Measurements from ENCODE around the gene ZNF552.
A peak's percentile ranks its signal among the peaks of the same experiment; 100 is the strongest.
"Not testable (repeated sequence)": the region's sequence is repeated elsewhere in the genome, so short reads cannot be mapped to it uniquely, and the experiment has no call there.

ZNF552 gene

DNA sequence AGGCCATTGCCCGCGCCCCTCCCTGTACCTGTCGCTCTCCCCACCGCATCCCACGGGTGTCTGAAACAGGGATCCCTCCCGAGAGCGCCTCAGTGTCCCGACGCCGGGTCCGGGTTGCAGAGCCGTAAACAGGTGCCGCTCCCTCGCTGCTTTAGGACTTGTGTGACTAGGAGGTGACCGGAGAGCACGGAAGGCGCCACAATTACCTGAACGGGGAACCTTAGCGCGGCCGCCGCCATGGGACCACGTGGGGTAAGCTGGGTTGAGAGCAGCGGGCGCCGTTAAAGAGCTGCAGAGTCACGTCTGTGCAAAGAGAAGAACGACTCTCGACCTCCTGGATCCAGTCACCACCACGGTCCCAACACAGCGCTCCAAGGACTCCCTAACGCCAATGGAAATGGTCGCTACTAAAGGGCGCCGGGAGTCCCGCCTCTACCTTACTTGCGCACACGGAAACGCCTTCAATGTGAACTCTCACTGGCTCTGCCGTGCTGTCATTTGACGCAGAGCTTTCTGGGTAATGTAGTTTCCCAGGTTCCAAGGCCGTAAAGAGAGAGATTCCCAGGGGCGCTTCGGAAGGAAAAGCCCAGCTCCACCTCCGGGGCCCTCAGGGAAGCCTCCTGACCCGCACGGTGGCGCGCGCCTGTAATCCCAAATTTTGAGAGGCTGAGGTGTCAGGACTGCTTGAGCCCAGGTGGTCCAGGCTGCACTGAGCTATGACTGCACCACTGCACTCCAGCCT lies at the start of gene ZNF552:
Gene ZNF552 (minus strand): TSS at position 409 of the 742 bp plus-strand sequence. CDS start 170 bp downstream, at position 239.
- peak; percentile 97 for DNase-seq

GRCh38 chr19:57862351-57862750 lies 47.6 kb upstream of the ZNF552 start:
- DNase-seq: not testable (repeated sequence)

GRCh38 chr19:57854117-57854516 lies 39.4 kb upstream of the ZNF552 start:
- not testable (repeated sequence) for DNase-seq

DNA sequence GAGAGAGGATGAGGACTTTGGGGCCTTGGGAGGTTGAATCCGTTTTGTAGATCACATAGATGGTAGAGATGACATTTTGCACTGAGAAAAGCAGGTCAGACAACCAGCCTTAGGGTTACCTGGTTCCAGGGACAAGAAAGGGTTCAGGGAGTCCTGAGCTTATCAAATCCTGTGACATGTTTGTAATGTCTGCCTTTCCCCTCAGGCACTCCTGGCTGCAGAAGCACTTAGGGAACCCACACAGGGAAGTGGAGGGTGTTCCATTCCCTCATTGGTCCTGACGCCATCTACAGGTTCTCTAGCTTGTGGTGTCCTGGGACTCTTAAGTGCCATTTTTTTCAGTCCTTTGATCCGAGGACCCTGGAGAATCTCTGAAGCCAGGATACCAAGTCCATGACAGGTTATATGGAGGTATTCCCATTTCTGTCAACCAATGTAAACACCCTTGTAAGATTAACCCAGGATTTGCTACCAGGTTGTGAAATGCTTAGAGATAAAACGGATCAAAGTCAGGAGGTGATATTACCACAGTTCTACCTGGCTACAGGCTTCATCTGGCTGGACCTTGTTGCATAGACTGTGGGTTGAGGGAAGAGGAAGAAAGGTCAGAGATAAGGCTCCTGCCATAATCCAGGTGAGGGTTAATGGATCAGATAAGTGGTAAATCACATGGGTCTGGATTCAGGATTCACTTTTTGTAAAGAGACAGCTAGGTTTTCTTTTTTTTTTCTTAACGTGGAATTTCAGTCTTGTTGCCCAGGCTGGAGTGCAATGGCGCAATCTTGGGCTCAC lies 37.3 kb upstream of the ZNF552 start:
- not testable (repeated sequence) for DNase-seq

DNA sequence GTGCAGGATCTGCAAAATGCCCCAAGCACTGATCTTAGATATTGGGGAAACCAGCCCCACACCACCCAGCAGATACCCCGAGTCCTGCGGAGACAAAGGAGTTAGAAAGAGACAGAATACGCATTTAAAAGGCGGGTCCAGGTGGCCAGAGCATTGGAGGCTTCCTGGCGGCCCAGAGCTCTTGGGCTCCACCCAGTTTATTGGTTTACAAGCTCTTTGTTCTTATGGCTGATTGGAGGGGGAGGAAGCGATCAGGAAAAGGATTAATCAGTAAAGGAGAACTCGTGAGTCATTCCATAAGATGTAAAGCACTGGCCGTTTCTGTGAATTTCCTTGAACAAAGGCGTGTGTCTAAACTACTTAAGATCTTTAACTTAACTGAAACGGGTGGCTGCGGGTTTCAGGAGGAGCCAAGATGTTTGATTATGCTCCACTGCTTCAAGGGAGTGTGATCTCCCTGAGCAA lies 35.9 kb upstream of the ZNF552 start:
- DNase-seq: peak; percentile 89

DNA sequence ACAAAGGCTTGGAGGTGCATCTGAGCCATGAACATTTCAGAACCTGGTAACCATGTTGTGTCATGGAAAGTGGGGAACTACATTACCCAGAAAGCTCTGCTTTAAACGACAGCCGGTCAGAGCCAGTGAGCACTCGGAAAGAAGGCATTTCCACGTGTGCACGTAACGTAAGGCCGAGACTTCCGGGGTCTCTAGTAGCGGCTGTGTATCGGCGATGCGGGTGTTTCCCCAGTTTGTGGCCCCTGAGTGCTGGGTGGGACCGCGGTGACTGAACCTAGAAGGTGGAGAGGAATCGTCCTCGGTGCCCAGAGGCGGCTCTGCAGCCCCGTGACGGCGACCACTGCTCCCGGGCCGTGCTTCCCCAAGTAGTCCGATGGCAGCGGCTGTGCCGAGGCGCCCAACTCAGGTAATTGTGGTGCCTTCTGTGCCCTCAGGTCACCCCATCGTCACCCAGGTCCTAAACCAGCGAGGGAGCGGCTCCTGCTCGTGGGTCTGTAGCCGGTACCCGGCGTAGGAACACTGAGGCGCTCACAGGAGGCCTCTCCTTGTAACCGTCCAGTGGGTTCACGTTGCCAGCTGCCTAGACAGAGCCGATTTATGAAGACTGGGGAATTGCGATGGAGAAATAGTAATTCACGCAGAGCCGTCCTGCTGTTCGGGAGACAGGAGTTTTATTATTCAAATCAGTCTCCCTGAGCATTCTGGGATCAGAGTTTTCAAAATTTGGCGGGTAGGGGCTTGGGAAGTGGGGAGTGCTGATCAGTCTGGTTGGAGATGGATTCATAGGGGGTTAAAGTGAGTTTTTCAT lies 35.2 kb upstream of the ZNF552 start, which contains the start of gene ZNF587:
Gene ZNF587 (plus strand): TSS at position 194 of the 808 bp plus-strand sequence. CDS start 180 bp downstream, at position 374.
- DNase-seq: peak; percentile 94

GRCh38 chr19:57849162-57849665 lies 34.5 kb upstream of the ZNF552 start:
- peak; percentile 27 for DNase-seq

DNA sequence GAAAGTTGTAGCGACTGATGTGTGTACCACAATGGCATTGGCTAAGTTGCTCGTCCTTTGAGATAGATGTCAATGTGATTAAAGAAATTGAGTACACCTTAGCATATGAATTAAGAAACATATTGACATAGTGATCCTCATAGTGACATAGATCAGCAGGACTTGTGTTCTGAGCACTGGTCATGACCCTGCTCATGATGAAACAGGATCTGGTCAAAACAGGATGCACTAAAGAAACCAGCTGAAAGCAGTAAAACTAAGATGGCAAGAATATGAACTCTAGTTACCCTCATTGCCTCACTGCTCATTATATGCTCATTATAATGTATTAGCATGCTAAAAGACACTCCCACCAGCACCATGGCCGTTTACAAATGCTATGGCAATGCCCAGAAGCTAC lies 32.5 kb upstream of the ZNF552 start:
- DNase-seq: not testable (repeated sequence)

- DNase-seq: no peak
These were observed 26.5 kb upstream of the ZNF552 start for GRCh38 chr19:57841122-57841763.

- not testable (repeated sequence) for DNase-seq
These were observed 24.0 kb upstream of the ZNF552 start for GRCh38 chr19:57838622-57839191.

DNA sequence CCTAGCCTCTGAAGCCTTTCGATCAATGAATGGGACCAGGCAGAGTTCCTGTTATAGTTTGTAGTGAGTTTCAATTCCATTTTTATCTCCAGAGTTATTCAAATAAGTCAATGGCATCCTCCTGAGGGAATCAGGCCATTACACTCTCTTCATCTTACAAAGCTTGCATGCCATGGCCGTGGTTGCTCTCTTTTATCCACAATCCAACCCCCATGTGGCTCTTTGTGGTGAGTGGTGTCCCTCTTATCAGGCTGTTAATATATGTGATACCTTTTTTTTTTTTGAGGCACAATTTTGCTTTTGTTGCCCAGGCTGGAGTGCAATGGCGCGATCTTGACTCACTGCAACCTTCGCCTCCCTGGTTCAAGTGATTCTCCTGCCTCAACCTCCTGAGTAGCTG lies 22.3 kb upstream of the ZNF552 start:
- not testable (repeated sequence) for DNase-seq

GRCh38 chr19:57830071-57830602 lies 15.4 kb upstream of the ZNF552 start, which contains the start of gene ZNF587B:
ZNF587B (plus strand) TSS chr19:57830299; CDS start chr19:57830529, 230 bp downstream.
- DNase-seq: peak; percentile 80

DNA sequence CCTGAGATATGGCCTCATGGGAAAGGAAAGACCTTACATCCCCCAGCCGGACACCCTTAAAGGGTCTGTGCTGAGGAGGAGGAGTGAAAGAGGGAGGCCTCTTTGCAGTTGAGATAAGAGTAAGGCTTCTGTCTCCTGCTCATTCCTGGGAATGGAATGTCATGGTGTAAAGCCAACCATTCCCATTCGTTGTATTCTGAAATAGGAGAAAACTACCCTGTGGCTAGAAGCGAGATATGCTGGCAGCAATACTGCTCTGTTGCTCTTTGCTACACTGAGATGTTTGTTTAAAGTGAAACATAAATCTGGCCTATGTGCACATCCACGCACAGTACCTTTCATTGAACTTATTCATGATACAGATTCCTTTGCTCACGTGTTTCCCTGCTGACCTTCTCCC lies 14.6 kb upstream of the ZNF552 start:
- no peak for DNase-seq

DNA sequence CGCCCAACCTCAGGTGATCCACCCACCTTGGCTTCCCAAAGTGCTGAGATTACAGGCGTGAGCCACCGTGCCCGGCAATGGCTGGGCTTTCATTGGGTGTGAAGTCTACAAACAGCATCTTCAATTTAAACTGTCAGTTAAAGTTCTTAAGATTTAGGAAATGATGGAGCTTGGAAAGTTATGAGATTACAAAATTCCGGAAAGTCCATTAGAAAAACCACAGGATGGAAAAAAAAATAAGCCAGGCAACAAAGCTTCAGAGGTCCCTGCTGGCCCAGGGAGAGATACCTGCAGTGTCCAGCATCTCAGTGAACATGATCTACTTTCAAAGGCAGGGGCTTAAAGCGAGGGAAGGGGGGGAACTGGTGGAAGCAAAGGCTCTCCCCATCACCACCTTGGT lies 10.8 kb upstream of the ZNF552 start:
- no peak for DNase-seq

DNA sequence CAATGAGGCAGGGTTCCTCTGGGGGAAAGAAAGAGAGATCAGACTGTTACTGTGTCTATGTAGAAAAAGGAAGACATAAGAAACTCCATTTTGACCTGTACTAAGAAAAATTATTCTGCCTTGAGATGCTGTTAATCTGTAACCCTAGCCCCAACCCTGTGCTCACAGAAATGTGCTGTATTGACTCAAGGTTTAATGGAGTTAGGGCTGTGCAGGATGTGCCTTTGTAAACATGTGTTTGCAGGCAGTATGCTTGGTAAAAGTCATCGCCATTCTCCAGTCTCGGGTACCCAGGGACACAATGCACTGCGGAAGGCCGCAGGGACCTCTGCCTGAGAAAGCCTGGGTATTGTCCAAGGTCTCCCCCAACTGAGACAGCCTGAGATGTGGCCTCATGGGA lies 8.9 kb upstream of the ZNF552 start:
- not testable (repeated sequence) for DNase-seq

DNA sequence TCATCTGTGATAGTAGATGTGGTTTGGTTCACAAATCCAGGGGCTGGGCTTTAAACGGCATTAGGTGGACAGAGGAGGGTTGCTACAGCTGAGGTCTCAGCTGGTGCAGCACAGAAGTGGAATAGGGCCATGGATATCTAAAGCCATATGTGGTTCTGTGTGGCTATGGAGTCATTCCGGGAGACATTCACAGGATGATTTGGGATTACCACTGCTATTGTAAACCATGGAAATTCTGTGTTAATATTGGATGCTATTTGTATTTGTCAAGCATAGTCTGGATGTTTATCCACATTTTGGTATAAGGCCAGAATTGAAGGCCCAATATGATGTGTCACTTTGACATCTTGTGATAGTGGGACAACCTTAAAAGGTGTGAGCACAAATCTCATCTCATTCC lies 8.4 kb upstream of the ZNF552 start:
- not testable (repeated sequence) for DNase-seq

DNA sequence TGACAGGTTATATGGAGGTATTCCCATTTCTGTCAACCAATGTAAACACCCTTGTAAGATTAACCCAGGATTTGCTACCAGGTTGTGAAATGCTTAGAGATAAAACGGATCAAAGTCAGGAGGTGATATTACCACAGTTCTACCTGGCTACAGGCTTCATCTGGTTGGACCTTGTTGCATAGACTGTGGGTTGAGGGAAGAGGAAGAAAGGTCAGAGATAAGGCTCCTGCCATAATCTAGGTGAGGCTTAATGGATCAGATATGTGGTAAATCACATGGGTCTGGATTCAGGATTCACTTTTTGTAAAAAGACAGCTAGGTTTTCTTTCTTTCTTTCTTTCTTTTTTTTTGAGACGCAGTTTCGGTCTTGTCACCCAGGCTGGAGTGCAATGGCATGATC lies 6.8 kb upstream of the ZNF552 start:
- DNase-seq: not testable (repeated sequence)

DNA sequence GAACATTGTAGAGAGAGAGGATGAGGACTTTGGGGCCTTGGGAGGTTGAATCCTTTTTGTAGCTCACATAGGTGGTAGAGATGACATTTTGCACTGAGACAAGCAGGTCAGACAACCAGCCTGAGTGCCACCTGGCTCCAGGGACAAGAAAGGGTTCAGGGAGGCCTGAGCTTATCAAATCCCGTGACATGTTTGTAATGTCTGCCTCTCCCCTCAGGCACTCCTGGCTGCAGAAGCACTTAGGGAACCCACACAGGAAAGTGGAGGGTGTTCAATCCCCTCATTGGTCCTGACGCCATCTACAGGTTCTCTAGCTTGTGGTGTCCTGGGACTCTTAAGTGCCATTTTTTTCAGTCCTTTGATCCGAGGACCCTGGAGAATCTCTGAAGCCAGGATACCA lies 6.4 kb upstream of the ZNF552 start:
- not testable (repeated sequence) for DNase-seq

DNA sequence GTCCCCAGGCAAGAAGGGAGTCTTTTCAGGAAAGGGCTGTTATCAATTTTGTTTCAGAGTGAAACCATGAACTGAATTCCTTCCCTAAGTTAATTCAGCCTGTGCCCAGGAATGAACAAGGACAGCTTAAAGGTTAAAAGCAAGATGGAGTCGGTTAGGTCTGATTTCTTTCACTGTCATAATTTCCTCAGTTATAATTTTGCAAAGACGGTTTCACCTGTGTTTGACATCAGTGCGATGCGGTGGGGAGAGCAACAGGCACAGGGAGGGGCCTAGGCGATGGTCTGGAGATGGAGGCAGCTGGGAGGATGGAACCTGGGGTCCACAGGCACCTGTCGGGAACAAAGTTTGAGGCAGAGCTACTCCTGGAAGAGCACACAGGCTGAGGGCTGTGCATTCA lies 5.9 kb upstream of the ZNF552 start:
- DNase-seq: no peak

DNA sequence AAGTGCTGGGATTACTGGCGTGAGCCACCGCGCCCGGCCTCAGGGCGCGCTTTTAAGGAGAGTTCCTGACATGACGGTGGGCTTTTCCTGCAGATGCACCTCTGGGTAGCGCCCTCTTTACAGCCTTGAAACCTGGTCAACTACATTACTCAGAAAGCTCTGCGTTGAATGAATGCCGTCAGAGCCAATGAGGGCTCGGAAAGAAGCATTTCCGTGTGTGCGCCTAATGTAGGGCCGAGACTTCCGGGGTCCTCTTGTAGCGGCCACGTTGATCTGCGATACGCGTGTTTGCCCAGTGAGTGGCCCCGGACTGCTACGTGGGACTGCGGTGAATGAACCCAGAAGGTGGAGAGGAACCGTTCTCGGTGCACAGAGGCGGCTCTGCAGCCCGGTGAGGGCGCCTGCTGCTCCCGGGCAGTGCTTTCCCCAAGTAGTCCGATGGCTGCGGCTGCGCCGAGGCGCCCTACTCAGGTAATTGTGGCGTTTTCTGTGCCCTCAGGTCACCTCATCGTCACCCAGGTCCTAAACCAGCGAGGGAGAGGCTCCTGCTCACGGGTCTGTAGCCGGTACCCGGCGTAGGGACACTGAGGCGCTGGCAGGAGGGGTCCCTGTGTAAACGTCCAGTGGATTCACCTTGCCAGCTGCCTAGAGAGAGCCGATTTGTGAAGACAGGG lies 4.9 kb upstream of the ZNF552 start:
- peak; percentile 96 for DNase-seq

- DNase-seq: no peak
These were observed 3.7 kb upstream of the ZNF552 start for GRCh38 chr19:57818378-57818777.
